Measurements from ENCODE around the gene DYNLL2.
"Not testable (repeated sequence)": the region's sequence is repeated elsewhere in the genome, so short reads cannot be mapped to it uniquely, and the experiment has no call there.

The DYNLL2 gene

GRCh38 chr17:58082870-58083490 lies at the start of gene DYNLL2:
Gene DYNLL2 (plus strand): TSS chr17:58083419. CDS start chr17:58087091, 3,672 bp downstream.
- peak; percentile 79 to 86 (median 79) for DNase-seq (ENCODE audit: low read depth in 3 of 3, low spot score in 1 of 3)

DNA sequence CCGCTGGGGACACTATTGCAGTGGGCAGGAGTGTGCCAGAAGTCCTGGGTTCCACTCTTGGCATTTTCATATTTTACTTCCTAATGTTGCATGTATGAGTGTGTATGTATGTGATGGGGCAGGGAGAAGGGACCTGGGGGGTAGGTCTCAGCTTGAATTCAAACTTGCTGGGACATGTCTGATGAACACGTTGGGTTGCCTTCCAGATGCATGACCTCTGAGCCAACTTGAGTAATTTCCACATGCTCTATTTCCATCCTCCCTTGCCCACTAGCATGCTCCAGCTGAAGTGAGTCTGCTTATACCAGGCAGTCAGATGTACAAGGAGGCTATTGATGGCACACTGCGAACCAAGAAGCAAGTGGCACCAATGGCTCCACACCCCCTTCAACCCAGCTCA lies 43.2 kb upstream of the DYNLL2 start:
- no peak for DNase-seq (ENCODE audit: low read depth in 3 of 3, low spot score in 1 of 3)

- DNase-seq (ENCODE audit: low read depth in 3 of 3, low spot score in 1 of 3): no peak
Measured at GRCh38 chr17:58040386-58040785, 42.8 kb upstream of the DYNLL2 start.

DNA sequence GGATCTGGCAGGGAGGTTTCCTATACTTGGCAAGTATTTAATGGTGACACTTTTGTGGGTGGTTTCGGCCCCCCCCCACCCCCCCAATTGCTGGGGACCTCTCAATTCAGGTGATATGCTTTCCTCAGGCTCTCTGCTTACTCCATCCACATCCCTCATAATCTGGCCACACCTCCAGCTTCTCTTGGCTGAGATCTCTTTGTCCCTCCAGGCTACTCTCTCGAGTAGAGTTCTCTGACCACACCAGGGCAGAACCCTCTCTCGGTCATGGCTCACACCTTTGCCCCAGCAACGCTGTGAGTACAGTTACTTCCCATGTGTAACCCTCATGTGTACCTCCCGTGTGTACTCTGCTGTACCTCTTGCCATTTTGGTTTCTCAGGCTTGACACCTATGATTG lies 42.1 kb upstream of the DYNLL2 start:
- DNase-seq (ENCODE audit: low read depth in 3 of 3, low spot score in 1 of 3): no peak

- DNase-seq (ENCODE audit: low read depth in 3 of 3, low spot score in 1 of 3): no peak
Measured at GRCh38 chr17:58043221-58044181, 39.7 kb upstream of the DYNLL2 start.

DNA sequence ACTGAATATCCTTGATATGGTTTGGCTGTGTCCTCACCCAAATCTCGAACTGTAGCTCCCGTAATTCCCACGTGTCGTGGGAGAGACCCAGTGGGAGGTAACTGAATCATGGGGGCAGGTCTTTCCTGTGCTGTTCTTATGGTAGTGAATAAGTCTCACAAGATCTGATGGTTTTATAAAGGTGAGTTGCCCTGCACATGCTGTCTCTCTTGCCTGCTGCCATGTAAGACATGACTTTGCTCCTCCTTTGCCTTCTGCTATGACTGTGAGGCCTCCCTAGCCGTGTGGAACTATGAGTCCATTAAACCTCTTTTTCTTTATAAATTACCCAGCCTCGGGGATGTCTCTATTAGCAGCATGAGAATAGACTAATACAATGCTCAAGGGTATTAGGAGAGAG lies 39.0 kb upstream of the DYNLL2 start:
- not testable (repeated sequence) for DNase-seq (ENCODE audit: low read depth in 3 of 3, low spot score in 1 of 3)

DNA sequence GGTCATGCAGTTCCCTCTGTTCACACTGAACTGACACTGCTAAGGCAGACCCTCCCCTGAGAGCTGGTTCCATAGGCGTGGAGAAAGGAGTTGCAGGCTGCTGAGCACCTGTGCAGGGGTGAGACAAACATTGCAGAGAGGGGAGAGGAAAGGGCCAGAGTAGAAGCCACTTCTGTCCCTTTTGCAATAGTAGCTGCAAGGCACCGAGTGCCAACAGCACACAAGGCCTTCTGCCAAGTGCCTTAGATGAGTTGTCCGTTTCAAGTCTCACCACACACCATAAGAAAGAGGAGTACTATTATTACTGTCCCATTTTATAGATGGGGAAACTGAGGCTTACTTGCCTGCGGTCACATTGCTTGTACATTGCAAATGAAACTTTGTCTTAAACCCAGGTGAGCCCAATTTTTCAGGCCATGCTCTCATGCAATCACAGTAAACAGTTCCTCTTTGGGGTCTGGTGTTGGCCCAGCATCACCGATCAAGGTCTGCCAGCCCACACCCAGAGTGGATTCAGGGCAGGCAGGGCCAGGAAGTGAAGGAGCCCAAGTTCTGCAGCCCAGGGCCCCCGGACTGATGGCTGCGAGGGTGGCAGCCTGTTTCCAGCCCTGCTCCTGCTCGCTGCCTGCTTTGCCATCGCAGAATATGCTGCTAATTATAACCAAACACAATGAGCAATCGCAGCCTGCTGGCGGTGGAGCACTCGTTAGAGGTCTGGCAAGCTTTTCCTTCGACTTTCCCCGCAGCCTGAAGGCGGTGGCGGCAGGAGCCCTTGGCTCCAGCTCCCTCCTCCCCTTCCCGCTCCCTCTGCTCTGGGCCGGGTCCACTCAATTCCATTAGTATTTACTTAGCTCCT lies 36.8 kb upstream of the DYNLL2 start:
- DNase-seq (ENCODE audit: low read depth in 3 of 3, low spot score in 1 of 3): no peak

- DNase-seq (ENCODE audit: low read depth in 3 of 3, low spot score in 1 of 3): no peak
Measured at GRCh38 chr17:58047376-58048150, 35.7 kb upstream of the DYNLL2 start.

DNA sequence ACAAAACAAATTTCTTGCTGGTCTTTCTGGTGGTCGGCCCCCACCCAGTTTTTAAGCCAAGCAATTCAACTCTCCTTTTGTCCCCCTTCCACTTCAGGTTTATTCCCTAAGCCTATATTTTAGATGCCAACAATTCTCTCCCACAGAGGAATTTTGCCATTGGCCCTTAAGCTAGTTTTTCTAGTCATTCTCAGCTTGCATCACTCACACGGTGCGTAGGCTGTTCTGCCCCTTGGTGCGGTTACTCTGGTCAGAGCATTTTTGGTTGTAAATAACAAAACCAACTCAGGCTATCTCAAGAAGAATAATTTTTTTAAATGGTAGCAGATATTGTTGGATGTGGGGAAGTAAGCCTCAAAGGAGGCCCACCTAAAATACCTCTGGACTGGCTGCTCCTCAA lies 33.7 kb upstream of the DYNLL2 start:
- DNase-seq (ENCODE audit: low read depth in 3 of 3, low spot score in 1 of 3): no peak

GRCh38 chr17:58050966-58051365 lies 32.3 kb upstream of the DYNLL2 start:
- DNase-seq (ENCODE audit: low read depth in 3 of 3, low spot score in 1 of 3): no peak

DNA sequence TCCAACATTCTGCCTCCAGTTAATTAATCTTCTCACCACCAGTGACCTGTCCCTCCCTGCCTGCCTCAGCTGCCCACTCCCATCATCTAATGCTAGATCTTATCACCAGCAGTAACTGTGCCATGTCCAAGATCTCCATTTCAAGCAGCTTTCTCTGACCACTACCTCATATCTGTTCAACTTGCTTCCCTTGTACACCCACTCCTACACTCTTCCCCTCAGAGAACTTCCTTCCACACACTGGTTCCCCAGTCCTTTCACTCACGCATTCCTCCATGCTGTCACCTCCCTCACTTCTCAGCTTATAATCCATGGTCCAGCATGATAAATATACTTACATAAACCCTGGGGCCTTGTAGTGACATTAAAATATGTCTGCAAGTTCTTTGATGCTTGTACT lies 31.8 kb upstream of the DYNLL2 start:
- no peak for DNase-seq (ENCODE audit: low read depth in 3 of 3, low spot score in 1 of 3)

DNA sequence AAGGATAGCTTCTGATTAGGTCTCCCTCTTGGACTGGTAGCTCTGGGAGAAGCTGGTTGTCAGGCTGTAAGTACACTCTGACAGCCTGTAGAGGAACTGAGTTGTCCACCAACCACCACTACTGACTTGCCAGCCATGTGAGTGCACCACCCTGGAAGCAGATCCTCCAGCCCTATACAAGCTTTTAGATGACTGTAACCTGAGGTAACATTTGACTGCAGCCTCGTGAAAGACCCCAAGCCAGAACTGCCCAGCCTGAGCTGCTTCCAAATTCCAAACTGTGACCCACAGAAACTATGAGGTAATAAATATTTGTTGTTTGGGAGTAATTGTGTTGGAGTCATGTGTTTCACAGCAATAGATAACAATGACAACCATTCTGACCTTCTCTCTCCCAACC lies 30.8 kb upstream of the DYNLL2 start:
- DNase-seq (ENCODE audit: low read depth in 3 of 3, low spot score in 1 of 3): no peak

GRCh38 chr17:58052945-58053715 lies 30.1 kb upstream of the DYNLL2 start:
- DNase-seq (ENCODE audit: low read depth in 3 of 3, low spot score in 1 of 3): peak in 1 of 3 donors; percentile 2

- no peak for DNase-seq (ENCODE audit: low read depth in 3 of 3, low spot score in 1 of 3)
Measured at GRCh38 chr17:58054641-58055040, 28.6 kb upstream of the DYNLL2 start.

DNA sequence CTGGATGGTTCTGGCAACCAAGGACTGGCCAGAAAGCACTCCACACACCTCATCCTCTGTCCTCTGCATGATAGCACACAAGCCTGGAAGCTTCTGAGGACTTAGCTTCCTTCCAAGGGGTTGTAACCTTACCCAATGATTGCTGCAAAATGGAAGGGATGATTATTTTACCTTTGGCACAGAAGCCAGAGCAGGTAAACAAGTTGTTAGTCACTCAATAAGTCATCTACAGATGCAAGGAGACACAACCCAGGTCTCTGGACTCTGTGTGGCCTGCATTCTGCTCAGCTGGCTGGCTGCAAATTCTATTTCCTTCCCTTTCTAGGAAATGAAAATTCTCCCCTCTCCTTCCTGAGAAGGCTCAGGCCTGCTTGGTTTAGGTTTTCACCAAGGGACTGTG lies 26.7 kb upstream of the DYNLL2 start:
- DNase-seq (ENCODE audit: low read depth in 3 of 3, low spot score in 1 of 3): no peak

- DNase-seq (ENCODE audit: low read depth in 3 of 3, low spot score in 1 of 3): no peak
Measured at GRCh38 chr17:58059141-58059540, 24.1 kb upstream of the DYNLL2 start.

DNA sequence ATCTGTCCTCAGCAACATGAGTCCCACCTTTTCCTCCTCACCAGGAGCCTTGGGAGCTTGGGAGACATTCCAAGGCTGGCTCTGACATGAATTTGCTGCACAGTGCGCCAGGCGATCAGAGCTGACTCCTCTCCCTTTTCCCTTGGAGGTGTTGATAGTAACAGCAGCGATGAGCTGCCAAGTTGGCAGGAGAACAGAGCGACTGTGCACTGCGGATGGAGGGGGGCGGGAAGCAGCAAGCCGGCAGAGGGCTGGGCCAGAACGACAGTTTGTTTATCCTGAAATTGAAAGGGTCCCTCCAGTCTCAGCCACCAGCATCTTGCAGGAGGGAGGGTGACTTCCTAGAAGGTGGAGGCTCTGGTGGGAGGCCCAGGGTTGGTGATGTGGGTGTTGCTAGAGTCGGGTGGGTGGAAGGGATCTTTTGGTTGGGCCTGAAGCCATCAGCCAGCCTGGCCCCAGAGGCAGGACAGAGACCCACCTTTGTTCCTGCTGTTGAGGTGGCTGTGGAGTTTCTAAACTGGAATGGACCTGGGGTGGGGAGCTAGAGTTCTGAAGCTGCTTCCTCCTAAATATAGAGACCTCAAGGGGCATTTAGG lies 22.5 kb upstream of the DYNLL2 start:
- no peak for DNase-seq (ENCODE audit: low read depth in 3 of 3, low spot score in 1 of 3)

DNA sequence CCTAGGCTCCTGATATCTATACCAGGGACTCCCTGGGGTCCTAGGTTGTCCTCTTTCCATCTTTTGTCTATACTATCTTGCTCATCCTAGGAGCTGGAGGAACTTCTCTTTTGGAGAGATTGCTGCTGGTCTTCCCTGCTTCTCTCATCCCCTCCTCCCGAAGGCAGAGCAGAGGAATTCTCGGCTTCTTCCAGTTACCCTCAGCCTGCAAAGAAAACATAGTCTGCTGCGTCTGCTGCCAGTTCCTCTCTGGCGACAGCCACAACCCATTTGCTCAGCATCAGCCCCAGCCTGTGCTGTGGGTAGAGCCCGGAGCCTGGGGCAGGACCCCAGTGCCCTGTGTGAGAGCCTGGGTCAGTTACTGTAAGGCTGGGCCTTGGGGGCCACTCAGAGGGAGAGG lies 21.5 kb upstream of the DYNLL2 start:
- no peak for DNase-seq (ENCODE audit: low read depth in 3 of 3, low spot score in 1 of 3)

DNA sequence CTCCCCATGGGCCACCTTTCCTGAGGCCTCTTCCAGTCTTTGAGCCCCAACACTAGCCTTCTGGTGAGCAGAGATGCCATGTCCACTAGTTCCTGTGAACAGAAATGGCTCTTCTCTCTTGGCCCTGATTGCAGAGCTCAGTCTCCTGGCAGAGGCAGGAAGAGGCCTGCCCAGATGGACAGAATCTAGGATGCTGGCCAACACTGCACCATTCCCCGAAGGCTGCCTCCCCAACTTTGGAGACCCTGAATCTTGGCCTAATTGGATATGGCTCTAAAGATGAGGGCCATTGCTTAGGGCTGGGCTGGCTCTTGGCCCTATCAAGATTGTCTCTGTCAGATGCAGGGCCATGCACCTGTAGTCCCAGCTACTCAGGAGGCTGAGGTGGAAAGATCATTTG lies 18.0 kb upstream of the DYNLL2 start:
- no peak for DNase-seq (ENCODE audit: low read depth in 3 of 3, low spot score in 1 of 3)

GRCh38 chr17:58066401-58066800 lies 16.8 kb upstream of the DYNLL2 start:
- no peak for DNase-seq (ENCODE audit: low read depth in 3 of 3, low spot score in 1 of 3)

Data from stimulated activated CD4-positive, alpha-beta T cell treated with anti-CD3 and anti-CD28 coated beads, TNF-alpha, amount 100 ng/mL, for 1 hour (primary cell).